Astrocyte (in vitro differentiated cells and primary cell): ENCODE measurements around the gene DENND6B. TPM values are rescaled to one million over a fixed set of nuclear protein-coding genes. Genes with fewer than 3 reads are reported as not detected.

Experiments
- DNase-seq: peaks from one replicate; pipeline ENCODE4 v3.0.0-alpha.2; 2010; ENCODE audit warnings: low read depth
- FAIRE-seq: peaks from 2 replicates; lab custom pipeline; 2011; peaks lifted over from hg19 to GRCh38; lab: Jason Lieb, UNC
- H2AFZ ChIP-seq: 2 replicates; pipeline ENCODE4 v1.6.0; 2012; ENCODE audit warnings: low read depth, low read length, inconsistent platforms
- H3K27ac ChIP-seq: 2 replicates; pipeline ENCODE4 v1.5.1; 2011; ENCODE audit warnings: low read depth, low read length, inconsistent platforms
- H3K27me3 ChIP-seq: 2 replicates; pipeline ENCODE4 v1.6.0; 2011; ENCODE audit warnings: low read length, inconsistent platforms; ENCODE audit not compliant: insufficient read depth
- H3K36me3 ChIP-seq: 2 replicates; pipeline ENCODE4 v1.5.1; 2011; ENCODE audit warnings: low read length, inconsistent platforms; ENCODE audit not compliant: insufficient read depth
- H3K4me1 ChIP-seq: 2 replicates; pipeline ENCODE4 v1.5.1; 2011; ENCODE audit warnings: low read length, inconsistent platforms; ENCODE audit not compliant: insufficient read depth
- H3K4me2 ChIP-seq: 2 replicates; pipeline ENCODE4 v1.6.0; 2012; ENCODE audit warnings: low read length, inconsistent platforms
- H3K4me3 ChIP-seq: 2 replicates; pipeline ENCODE4 v1.5.1; 2011; ENCODE audit warnings: low read depth, mild to moderate bottlenecking, low read length, inconsistent platforms; ENCODE audit not compliant: insufficient read depth
- H3K79me2 ChIP-seq: 2 replicates; pipeline ENCODE4 v1.6.0; 2012; ENCODE audit warnings: mild to moderate bottlenecking, low read length, inconsistent platforms; ENCODE audit not compliant: insufficient read depth
- H3K9ac ChIP-seq: 2 replicates; pipeline ENCODE4 v1.6.0; 2012; ENCODE audit warnings: mild to moderate bottlenecking, low read length, inconsistent platforms
- H3K9me3 ChIP-seq: 2 replicates; pipeline ENCODE4 v1.5.1; 2012; ENCODE audit warnings: low read depth, mild to moderate bottlenecking, low read length, inconsistent platforms; ENCODE audit not compliant: insufficient read depth
- H4K20me1 ChIP-seq: 2 replicates; pipeline ENCODE4 v1.6.0; 2012; ENCODE audit warnings: low read length, inconsistent platforms; ENCODE audit not compliant: insufficient read depth
- H3K27ac Mint-ChIP-seq: one replicate; pipeline ENCODE4 v1.8.0; 2021; ENCODE audit warnings: mild to moderate bottlenecking, mixed read lengths; ENCODE audit not compliant: unreplicated experiment
- H3K27me3 Mint-ChIP-seq: one replicate; pipeline ENCODE4 v1.8.0; 2021; ENCODE audit warnings: low read depth, mixed read lengths; ENCODE audit not compliant: unreplicated experiment
- H3K36me3 Mint-ChIP-seq: one replicate; pipeline ENCODE4 v1.8.0; 2021; ENCODE audit warnings: low read depth, mixed read lengths; ENCODE audit not compliant: unreplicated experiment
- H3K4me1 Mint-ChIP-seq: one replicate; pipeline ENCODE4 v1.8.0; 2021; ENCODE audit warnings: low read depth, mixed read lengths; ENCODE audit not compliant: unreplicated experiment
- H3K4me3 Mint-ChIP-seq: one replicate; pipeline ENCODE4 v1.8.0; 2021; ENCODE audit warnings: mild to moderate bottlenecking, moderate library complexity, mixed read lengths; ENCODE audit not compliant: unreplicated experiment
- H3K9me3 Mint-ChIP-seq: one replicate; pipeline ENCODE4 v1.8.0; 2021; ENCODE audit warnings: mild to moderate bottlenecking, mixed read lengths; ENCODE audit not compliant: unreplicated experiment
- CTCF ChIP-seq: IDR thresholded peaks from 2 replicates; pipeline ENCODE4 v1.5.1; 2011; ENCODE audit warnings: low read depth, mild to moderate bottlenecking, inconsistent platforms, low read length, moderate library complexity; ENCODE audit not compliant: insufficient read depth
- EZH2 ChIP-seq: IDR thresholded peaks from 2 replicates; pipeline ENCODE4 v1.6.1; 2012; ENCODE audit warnings: mild to moderate bottlenecking, low read length, inconsistent platforms; ENCODE audit not compliant: insufficient read depth
- total RNA-seq: library from RNA; stranded (reverse); gene quantifications from 2 replicates; pipeline ENCODE4 v1.2.1, GENCODE V29; 2021

The DENND6B gene
- total RNA-seq, 1 donor from 2014 or later, result 5.4 TPM

GRCh38 chr22:50281384-50281760 lies 45.4 kb downstream of the DENND6B start:
- DNase-seq, result no peak
- Histone ChIP-seq H3K4me2 (no peak overlapping the region), H3K27ac (no peak overlapping the region), H3K4me1 (peaks cover 14% of the 10 kb centered on the region), H3K4me3 (no peak overlapping the region), H2AFZ (no peak overlapping the region), H3K27me3 (no peaks in the 10 kb centered on the region), H3K79me2 (peaks cover 17% of the 10 kb centered on the region), H3K36me3 (peaks cover 12% of the 10 kb centered on the region), H4K20me1 (peaks cover 41% of the 10 kb centered on the region), H3K9ac (no peak overlapping the region), H3K9me3 (no peaks in the 10 kb centered on the region)
- H3K27me3 Mint-ChIP-seq, result no peaks in the 10 kb centered on the region
- H3K4me3 Mint-ChIP-seq, result no peak overlapping the region
- no peak overlapping the region for H3K27ac Mint-ChIP-seq
- H3K4me1 Mint-ChIP-seq, result peaks cover 2% of the 10 kb centered on the region
- no peak for FAIRE-seq
- TF ChIP-seq EZH2, result no peak
- no peak for TF ChIP-seq CTCF
- H3K36me3 Mint-ChIP-seq, result peaks cover 2% of the 10 kb centered on the region
- H3K9me3 Mint-ChIP-seq, result no peaks in the 10 kb centered on the region

- Mint-ChIP-seq H3K27ac (no peak overlapping the region), H3K4me1 (peaks cover 2% of the 10 kb centered on the region), H3K36me3 (peaks cover 2% of the 10 kb centered on the region), H3K4me3 (no peak overlapping the region), H3K9me3 (no peaks in the 10 kb centered on the region), H3K27me3 (no peaks in the 10 kb centered on the region)
- H2AFZ ChIP-seq, result no peak overlapping the region
- no peak overlapping the region for H3K4me2 ChIP-seq
- no peak overlapping the region for H3K27ac ChIP-seq
- H4K20me1 ChIP-seq, result peaks cover 40% of the 10 kb centered on the region
- no peak overlapping the region for H3K9ac ChIP-seq
- no peak overlapping the region for H3K4me3 ChIP-seq
- FAIRE-seq, result no peak
- TF ChIP-seq EZH2 (no peak), CTCF (no peak)
- H3K9me3 ChIP-seq, result no peaks in the 10 kb centered on the region
- peaks cover 14% of the 10 kb centered on the region for H3K4me1 ChIP-seq
- peaks cover 12% of the 10 kb centered on the region for H3K79me2 ChIP-seq
- peaks cover 12% of the 10 kb centered on the region for H3K36me3 ChIP-seq
- no peak for DNase-seq
- no peaks in the 10 kb centered on the region for H3K27me3 ChIP-seq
Measured at GRCh38 chr22:50280708-50281383, 46.0 kb downstream of the DENND6B start.

GRCh38 chr22:50280022-50280707 lies 46.6 kb downstream of the DENND6B start:
- Histone ChIP-seq H3K27me3 (no peaks in the 10 kb centered on the region), H3K27ac (no peak overlapping the region), H2AFZ (no peak overlapping the region), H4K20me1 (peaks cover 41% of the 10 kb centered on the region), H3K4me1 (peaks cover 14% of the 10 kb centered on the region), H3K9ac (no peak overlapping the region), H3K9me3 (no peaks in the 10 kb centered on the region), H3K4me2 (no peak overlapping the region), H3K36me3 (peaks cover 14% of the 10 kb centered on the region), H3K79me2 (peaks cover 9% of the 10 kb centered on the region), H3K4me3 (no peak overlapping the region)
- Mint-ChIP-seq H3K27ac (no peak overlapping the region), H3K9me3 (no peaks in the 10 kb centered on the region), H3K4me1 (peaks cover 2% of the 10 kb centered on the region), H3K27me3 (no peaks in the 10 kb centered on the region), H3K36me3 (peaks cover 2% of the 10 kb centered on the region), H3K4me3 (no peak overlapping the region)
- no peak for TF ChIP-seq EZH2
- no peak for TF ChIP-seq CTCF
- no peak for DNase-seq
- FAIRE-seq, result no peak
